ENCODE results near the gene IGFBP1.
"Not testable (repeated sequence)": the region's sequence is repeated elsewhere in the genome, so short reads cannot be mapped to it uniquely, and the experiment has no call there.

GRCh38 chr7:45838852-45839251, 49.4 kb upstream of the IGFBP1 start:
- TF ChIP-seq, protein P1, sequence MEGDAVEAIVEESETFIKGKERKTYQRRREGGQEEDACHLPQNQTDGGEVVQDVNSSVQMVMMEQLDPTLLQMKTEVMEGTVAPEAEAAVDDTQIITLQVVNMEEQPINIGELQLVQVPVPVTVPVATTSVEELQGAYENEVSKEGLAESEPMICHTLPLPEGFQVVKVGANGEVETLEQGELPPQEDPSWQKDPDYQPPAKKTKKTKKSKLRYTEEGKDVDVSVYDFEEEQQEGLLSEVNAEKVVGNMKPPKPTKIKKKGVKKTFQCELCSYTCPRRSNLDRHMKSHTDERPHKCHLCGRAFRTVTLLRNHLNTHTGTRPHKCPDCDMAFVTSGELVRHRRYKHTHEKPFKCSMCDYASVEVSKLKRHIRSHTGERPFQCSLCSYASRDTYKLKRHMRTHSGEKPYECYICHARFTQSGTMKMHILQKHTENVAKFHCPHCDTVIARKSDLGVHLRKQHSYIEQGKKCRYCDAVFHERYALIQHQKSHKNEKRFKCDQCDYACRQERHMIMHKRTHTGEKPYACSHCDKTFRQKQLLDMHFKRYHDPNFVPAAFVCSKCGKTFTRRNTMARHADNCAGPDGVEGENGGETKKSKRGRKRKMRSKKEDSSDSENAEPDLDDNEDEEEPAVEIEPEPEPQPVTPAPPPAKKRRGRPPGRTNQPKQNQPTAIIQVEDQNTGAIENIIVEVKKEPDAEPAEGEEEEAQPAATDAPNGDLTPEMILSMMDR (IDR thresholded peaks at IDR 0.05) = not testable (repeated sequence)
- TF ChIP-seq POLR2A (IDR thresholded peaks at IDR 0.05) = not testable (repeated sequence)
